H1 (cell line): ENCODE results near the gene SIPA1L3. TPM values are rescaled to one million over a fixed set of nuclear protein-coding genes. Genes with fewer than 3 reads are reported as not detected.

Experiments used
- CTCF ChIA-PET: fragments of 300-600 bp; sonication (Branson Sonifier 250); formaldehyde crosslinking; loops from one replicate; lab custom pipeline; 2021; ENCODE audit not compliant: partially characterized antibody; lab: Charles Lee
- POLR2A ChIA-PET: fragments of 300-600 bp; sonication (Branson Sonifier 250); formaldehyde crosslinking; loops from one replicate; lab custom pipeline; 2021; ENCODE audit warnings: inconsistent platforms; ENCODE audit not compliant: partially characterized antibody; lab: Charles Lee
- DNase-seq, 2 experiments: peaks; one replicate each; pipeline versions ENCODE4 v3.0.0 to v3.0.0-alpha.2; 2010 to 2022; ENCODE audit warnings: low spot score in 2 of 2, low read depth in 1 of 2, mixed read lengths in 1 of 2
- FAIRE-seq: peaks from 2 replicates; lab custom pipeline; 2011; peaks lifted over from hg19 to GRCh38; lab: Jason Lieb, UNC
- H2AFZ ChIP-seq: 2 replicates; pipeline ENCODE4 v1.8.1; 2012; ENCODE audit warnings: low read length, inconsistent platforms
- H2AK5ac ChIP-seq: 2 replicates; pipeline ENCODE4 v1.6.1; 2013; ENCODE audit warnings: low read depth, low read length
- H2BK120ac ChIP-seq: replicated peaks from 2 replicates; pipeline ENCODE3; 2013; ENCODE audit warnings: low read depth, low read length, inconsistent platforms
- H2BK12ac ChIP-seq: 2 replicates; pipeline ENCODE4 v1.6.1; 2013; ENCODE audit warnings: low read depth, low read length
- H2BK15ac ChIP-seq: 2 replicates; pipeline ENCODE4 v1.6.1; 2013; ENCODE audit warnings: low read length
- H2BK20ac ChIP-seq: 2 replicates; pipeline ENCODE4 v1.6.1; 2013; ENCODE audit warnings: low read length
- H2BK5ac ChIP-seq: 2 replicates; pipeline ENCODE4 v1.6.1; 2013; ENCODE audit warnings: low read depth, low read length
- H3K14ac ChIP-seq: 2 replicates; pipeline ENCODE4 v1.6.1; 2013; ENCODE audit warnings: inconsistent platforms; ENCODE audit not compliant: insufficient read length
- H3K18ac ChIP-seq: 2 replicates; pipeline ENCODE4 v1.6.1; 2013; ENCODE audit warnings: low read length; ENCODE audit errors: extremely low read depth
- H3K23ac ChIP-seq: 2 replicates; pipeline ENCODE4 v1.6.1; 2013; ENCODE audit warnings: inconsistent platforms; ENCODE audit not compliant: insufficient read length
- H3K23me2 ChIP-seq: 2 replicates; pipeline ENCODE4 v1.6.1; 2013; ENCODE audit warnings: low read depth, low read length
- H3K27ac ChIP-seq: 2 replicates; pipeline ENCODE4 v1.6.1; 2011; ENCODE audit warnings: low read depth, low read length, inconsistent platforms
- H3K27me3 ChIP-seq, 4 experiments: replicated peaks in 1 of 4; 1 replicate in 1 of 4; 2 replicates in 3 of 4; pipeline versions ENCODE4 v1.6.1 to v1.8.1; 2011 to 2013; ENCODE audit warnings: low read length in 3 of 4, mild to moderate bottlenecking in 3 of 4, inconsistent platforms in 2 of 4, mixed read lengths in 2 of 4, moderate library complexity in 1 of 4; ENCODE audit not compliant: control insufficient read depth in 3 of 4, insufficient read depth in 3 of 4; ENCODE audit errors: extremely low read depth in 1 of 4
- H3K36me3 ChIP-seq, 4 experiments: 2 replicates each; pipeline versions ENCODE4 v1.6.1 to v1.8.1; 2011 to 2013; ENCODE audit warnings: mild to moderate bottlenecking in 4 of 4, low read length in 3 of 4, moderate library complexity in 2 of 4, control low read depth in 1 of 4, inconsistent platforms in 1 of 4; ENCODE audit not compliant: insufficient read depth in 4 of 4, control insufficient read depth in 2 of 4
- H3K4ac ChIP-seq: replicated peaks from 2 replicates; pipeline ENCODE3; 2013; ENCODE audit warnings: low read length, low read depth, mixed read lengths, inconsistent platforms; ENCODE audit not compliant: insufficient read length
- H3K4me1 ChIP-seq, 4 experiments: replicated peaks in 1 of 4; 1 replicate in 1 of 4; 2 replicates in 3 of 4; pipeline versions ENCODE4 v1.6.1 to v1.8.1; 2011 to 2013; ENCODE audit warnings: low read length in 3 of 4, inconsistent platforms in 2 of 4, mixed read lengths in 1 of 4; ENCODE audit not compliant: insufficient read depth in 4 of 4, control insufficient read depth in 3 of 4
- H3K4me2 ChIP-seq, 2 experiments: 2 replicates each; pipeline versions ENCODE4 v1.6.1 to v1.8.1; 2011 to 2013; ENCODE audit warnings: low read depth in 2 of 2, low read length in 2 of 2, control low read depth in 1 of 2, inconsistent platforms in 1 of 2, mild to moderate bottlenecking in 1 of 2; ENCODE audit not compliant: insufficient read depth in 1 of 2
- H3K4me3 ChIP-seq, 4 experiments: fragments of 200-600, 300-600 bp in 1 of 4; sonication (generic), shearing (Covaris generic), sonication (Bioruptor Twin) in 1 of 4; 2 replicates each; pipeline versions ENCODE4 v1.5.1 to v1.8.1; 2011 to 2016; ENCODE audit warnings: low read length in 4 of 4, low read depth in 3 of 4, control low read depth in 2 of 4, inconsistent platforms in 2 of 4, mild to moderate bottlenecking in 2 of 4, mixed read lengths in 1 of 4, moderate library complexity in 1 of 4; ENCODE audit not compliant: insufficient read depth in 2 of 4; ENCODE audit errors: extremely low read depth in 1 of 4
- H3K56ac ChIP-seq: replicated peaks from 2 replicates; pipeline ENCODE3; 2013; ENCODE audit warnings: low read depth, mild to moderate bottlenecking, mixed read lengths, low read length, inconsistent platforms; ENCODE audit not compliant: insufficient read length
- H3K79me1 ChIP-seq: 2 replicates; pipeline ENCODE4 v1.6.1; 2013; ENCODE audit warnings: low read depth, low read length, control low read depth
- H3K79me2 ChIP-seq, 2 experiments: 2 replicates each; pipeline versions ENCODE4 v1.6.1 to v1.8.1; 2012 to 2013; ENCODE audit warnings: low read length in 2 of 2, mild to moderate bottlenecking in 2 of 2, inconsistent platforms in 1 of 2; ENCODE audit not compliant: insufficient read depth in 2 of 2, control insufficient read depth in 1 of 2
- H3K9ac ChIP-seq, 4 experiments: replicated peaks in 1 of 4; 1 replicate in 1 of 4; 2 replicates in 3 of 4; pipeline versions ENCODE4 v1.6.1 to v1.8.1; 2011 to 2013; ENCODE audit warnings: low read depth in 3 of 4, low read length in 3 of 4, control low read depth in 2 of 4, mild to moderate bottlenecking in 2 of 4, moderate library complexity in 2 of 4, inconsistent platforms in 1 of 4; ENCODE audit errors: extremely low read depth in 1 of 4
- H3K9me3 ChIP-seq, 2 experiments: 2 replicates each; pipeline versions ENCODE4 v1.6.1 to v1.8.1; 2012 to 2013; ENCODE audit warnings: mild to moderate bottlenecking in 2 of 2, moderate library complexity in 2 of 2, control low read depth in 1 of 2, inconsistent platforms in 1 of 2, low read depth in 1 of 2, low read length in 1 of 2, mixed read lengths in 1 of 2; ENCODE audit not compliant: insufficient read depth in 2 of 2
- H4K20me1 ChIP-seq, 2 experiments: replicated peaks in 1 of 2; 2 replicates each; pipeline versions ENCODE3 to v1.8.1; 2011 to 2013; ENCODE audit warnings: inconsistent platforms in 2 of 2, low read length in 2 of 2, mild to moderate bottlenecking in 1 of 2; ENCODE audit not compliant: insufficient read depth in 2 of 2, control insufficient read depth in 1 of 2
- H4K5ac ChIP-seq: 2 replicates; pipeline ENCODE4 v1.6.1; 2013; ENCODE audit warnings: low read length, low read depth, mixed read lengths, inconsistent platforms; ENCODE audit not compliant: insufficient read length
- H4K8ac ChIP-seq: 2 replicates; pipeline ENCODE4 v1.8.0; 2013; ENCODE audit warnings: mild to moderate bottlenecking, moderate library complexity, low read length, inconsistent platforms; ENCODE audit not compliant: insufficient read depth; ENCODE audit errors: extremely low read depth
- H4K91ac ChIP-seq: replicated peaks from 2 replicates; pipeline ENCODE3; 2013; ENCODE audit warnings: low read length, mixed read lengths, inconsistent platforms; ENCODE audit not compliant: insufficient read length
- BACH1 ChIP-seq: IDR thresholded peaks from 2 replicates; pipeline ENCODE4 v1.6.1; 2012; ENCODE audit warnings: low read length, improper control_type of control experiment
- BCL11A ChIP-seq, 2 experiments: IDR thresholded peaks; one replicate each; pipeline ENCODE4 v1.6.1; 2011; ENCODE audit warnings: low read depth in 2 of 2, low read length in 2 of 2, mild to moderate bottlenecking in 2 of 2
- HDAC6 ChIP-seq: IDR thresholded peaks from one replicate; pipeline ENCODE4 v1.7.1; 2012; ENCODE audit warnings: low read depth, mild to moderate bottlenecking, inconsistent platforms, low read length, moderate library complexity
- JUN ChIP-seq: IDR thresholded peaks from 2 replicates; pipeline ENCODE4 v1.6.1; 2011; ENCODE audit warnings: low read depth, mild to moderate bottlenecking, improper control_type of control experiment, low read length
- KDM1A ChIP-seq: fragments of 200-600, 300-600 bp; sonication (generic); IDR thresholded peaks from 2 replicates; pipeline ENCODE4 v1.7.1; 2016; ENCODE audit warnings: mild to moderate bottlenecking, low read length, borderline replicate concordance
- NRF1 ChIP-seq: IDR thresholded peaks from 2 replicates; pipeline ENCODE4 v1.6.1; 2011; ENCODE audit warnings: mild to moderate bottlenecking, low read depth, low read length, improper control_type of control experiment
- RFX5 ChIP-seq: IDR thresholded peaks from 2 replicates; pipeline ENCODE4 v1.6.1; 2011; ENCODE audit warnings: low read depth, low read length, improper control_type of control experiment, borderline replicate concordance
- RXRA ChIP-seq: IDR thresholded peaks from 2 replicates; pipeline ENCODE4 v1.6.1; 2011; ENCODE audit warnings: low read depth, mild to moderate bottlenecking, low read length, moderate library complexity; ENCODE audit not compliant: insufficient read depth
- SAP30 ChIP-seq: fragments of 300-600 bp; sonication (generic); IDR thresholded peaks from 2 replicates; pipeline ENCODE4 v1.7.1; 2012; ENCODE audit warnings: low read length, moderate library complexity, mild to moderate bottlenecking, inconsistent platforms; ENCODE audit not compliant: insufficient read depth, insufficient replicate concordance
- SP1 ChIP-seq: IDR thresholded peaks from 2 replicates; pipeline ENCODE4 v1.6.1; 2011; ENCODE audit warnings: low read depth, low read length
- SRF ChIP-seq: IDR thresholded peaks from 2 replicates; pipeline ENCODE4 v1.6.1; 2011; ENCODE audit warnings: mild to moderate bottlenecking, low read depth, low read length, moderate library complexity
- TCF12 ChIP-seq: IDR thresholded peaks from 2 replicates; pipeline ENCODE4 v1.6.1; 2011; ENCODE audit warnings: low read depth, mild to moderate bottlenecking, low read length
- YY1 ChIP-seq: IDR thresholded peaks from 2 replicates; pipeline ENCODE4 v1.6.1; 2011; ENCODE audit warnings: low read depth, mild to moderate bottlenecking, low read length
- WGBS, 2 experiments: shearing (Covaris generic) in 1 of 2; methylation state at CpG; one replicate each; pipeline versions ENCODE4 v1.1.6 to v1.1.7; 2013 to 2015; ENCODE audit warnings: low lambda C conversion rate in 2 of 2, mixed read lengths in 2 of 2, inconsistent platforms in 1 of 2, low coverage in 1 of 2, missing lambda C conversion rate in 1 of 2; ENCODE audit not compliant: insufficient replicate concordance in 2 of 2, insufficient coverage in 1 of 2, insufficient read length in 1 of 2; ENCODE audit errors: extremely low coverage in 1 of 2, missing lambda C conversion rate in 1 of 2; 5-methylcytosine and 5-hydroxymethylcytosine counted together
- polyA plus RNA-seq, 7 experiments: library from polyadenylated mRNA; depleted of rRNA in 3 of 7; stranded (reverse) in 5 of 7; unstranded in 2 of 7; fragments of >200 nt in 5 of 7; fragments of 200-250 nt in 2 of 7; gene quantifications; 1 replicate in 5 of 7; 2 replicates in 1 of 7; 4 replicates in 1 of 7; pipeline versions ENCODE4 v1.2.1 to v1.2.3, GENCODE V29; 2011 to 2013; ENCODE audit warnings: missing spikeins in 2 of 7, mixed read lengths in 2 of 7
- total RNA-seq: library from RNA; stranded (reverse); fragmentation: NEBNext Ultra II Directional; extraction: Animal tissue kit (Norgen Biotek cat#: 25700); gene quantifications from 2 replicates; pipeline ENCODE4 v1.2.1, GENCODE V29; 2021
- TF ChIP-seq, protein P1 (sequence below): IDR thresholded peaks from 2 replicates; pipeline ENCODE4 v1.6.1; 2012; ENCODE audit warnings: inconsistent platforms

SIPA1L3 gene
- total and polyA plus RNA-seq, 2 of the 8 experiments (the other 6 are each of a cell fraction or from before 2014, with no cell fraction given): 15.0 to 54.9 TPM

DNA sequence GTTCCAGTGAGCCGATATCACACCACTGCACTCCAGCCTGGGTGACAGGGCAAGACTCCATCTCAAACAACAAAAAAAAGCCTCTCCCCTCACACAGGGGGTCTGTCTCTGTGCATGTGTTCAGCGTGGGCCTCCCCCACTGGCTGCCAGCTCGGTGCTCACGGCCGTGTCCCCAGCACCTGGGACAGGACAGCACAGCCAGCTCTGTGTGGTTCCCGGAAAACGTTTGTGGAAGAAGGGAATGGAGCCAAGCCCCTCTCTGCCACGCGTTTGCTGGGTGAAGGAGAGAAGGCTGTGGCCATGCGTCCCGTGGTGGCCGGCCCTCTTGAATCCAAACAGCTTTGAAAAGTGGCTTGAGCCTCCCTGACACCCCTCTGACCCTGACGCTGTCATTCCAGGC, 284.7 kb downstream of the SIPA1L3 start:
- WGBS, 2 experiments: 94% methylated on average over 13 of the region's 13 CpGs; no CpG with 5 or more reads in 1 of the 2 experiments
- H2BK20ac ChIP-seq: no peak overlapping the region
- TF ChIP-seq HDAC6: no peak
- TF ChIP-seq RFX5: no peak
- no peak for TF ChIP-seq SRF
- TF ChIP-seq NRF1: no peak
- TF ChIP-seq YY1: no peak
- no peak for TF ChIP-seq TCF12
- no peak for TF ChIP-seq KDM1A
- no peak for TF ChIP-seq BCL11A (IDR thresholded peaks at IDR 0.05; ENCODE audit: low read depth in 2 of 2, low read length in 2 of 2)
- TF ChIP-seq RXRA: no peak
- TF ChIP-seq, protein P1, sequence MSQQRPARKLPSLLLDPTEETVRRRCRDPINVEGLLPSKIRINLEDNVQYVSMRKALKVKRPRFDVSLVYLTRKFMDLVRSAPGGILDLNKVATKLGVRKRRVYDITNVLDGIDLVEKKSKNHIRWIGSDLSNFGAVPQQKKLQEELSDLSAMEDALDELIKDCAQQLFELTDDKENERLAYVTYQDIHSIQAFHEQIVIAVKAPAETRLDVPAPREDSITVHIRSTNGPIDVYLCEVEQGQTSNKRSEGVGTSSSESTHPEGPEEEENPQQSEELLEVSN: no peak
- no peak for TF ChIP-seq BACH1
- no peak for TF ChIP-seq SAP30
- TF ChIP-seq JUN: no peak
- TF ChIP-seq SP1: no peak
- TF ChIP-seq, all 59 proteins: peak for 0
- H3K9me3 ChIP-seq: no peaks in the 10 kb centered on the region
- no peak overlapping the region for H3K27ac ChIP-seq
- no peak overlapping the region for H4K5ac ChIP-seq
- DNase-seq (no peak), FAIRE-seq (no peak)
- H4K91ac ChIP-seq: no peak overlapping the region
- H2AFZ ChIP-seq: no peak overlapping the region
- H3K4ac ChIP-seq: no peak overlapping the region
- H3K18ac ChIP-seq: no peak overlapping the region
- H3K79me2 ChIP-seq: no peaks in the 10 kb centered on the region
- H2AK5ac ChIP-seq: no peak overlapping the region
- peaks cover 0 to 4% of the 10 kb centered on the region in 2 experiments for H4K20me1 ChIP-seq
- no peaks in the 10 kb centered on the region; a peak in 1 of 7 replicates for H3K4me1 ChIP-seq
- H2BK5ac ChIP-seq: peak overlapping the region; percentile 21; the same call in 1 of the 2 replicates
- H3K23ac ChIP-seq: no peak overlapping the region
- H2BK15ac ChIP-seq: no peak overlapping the region
- H3K23me2 ChIP-seq: no peaks in the 10 kb centered on the region; the same call in 1 of the 2 replicates
- H3K14ac ChIP-seq: no peak overlapping the region
- no peak overlapping the region for H3K4me2 ChIP-seq
- POLR2A ChIA-PET: interaction anchor here (0.9 kb wide), 1 partner anchor 18 kb away, joined by 3 read pairs; no protein-coding TSS in a partner anchor
- H3K56ac ChIP-seq: no peak overlapping the region
- H3K79me1 ChIP-seq: peaks cover 4% of the 10 kb centered on the region; the same call in 1 of the 2 replicates
- H2BK12ac ChIP-seq: no peak overlapping the region
- CTCF ChIA-PET: interaction anchor here (2.0 kb wide), 1 partner anchor 57 kb away, joined by 11 read pairs; no protein-coding TSS in a partner anchor
- H4K8ac ChIP-seq: peak overlapping the region; percentile 28; the same call in 1 of the 2 replicates
- no peak overlapping the region for H3K4me3 ChIP-seq
- H3K9ac ChIP-seq: no peak overlapping the region
- H3K27me3 ChIP-seq: no peaks in the 10 kb centered on the region
- no peak overlapping the region for H2BK120ac ChIP-seq
- peaks cover 0 to 3% (median 2%) of the 10 kb centered on the region in 4 experiments; a peak in 5 of 8 replicates for H3K36me3 ChIP-seq
